ENCODE measurements around the gene PEPD. TPM values are rescaled to one million over a fixed set of nuclear protein-coding genes. Genes with fewer than 3 reads are reported as not detected.

PEPD gene
- polyA plus RNA-seq, 1 donor from 2014 or later, result 91.1 TPM

DNA sequence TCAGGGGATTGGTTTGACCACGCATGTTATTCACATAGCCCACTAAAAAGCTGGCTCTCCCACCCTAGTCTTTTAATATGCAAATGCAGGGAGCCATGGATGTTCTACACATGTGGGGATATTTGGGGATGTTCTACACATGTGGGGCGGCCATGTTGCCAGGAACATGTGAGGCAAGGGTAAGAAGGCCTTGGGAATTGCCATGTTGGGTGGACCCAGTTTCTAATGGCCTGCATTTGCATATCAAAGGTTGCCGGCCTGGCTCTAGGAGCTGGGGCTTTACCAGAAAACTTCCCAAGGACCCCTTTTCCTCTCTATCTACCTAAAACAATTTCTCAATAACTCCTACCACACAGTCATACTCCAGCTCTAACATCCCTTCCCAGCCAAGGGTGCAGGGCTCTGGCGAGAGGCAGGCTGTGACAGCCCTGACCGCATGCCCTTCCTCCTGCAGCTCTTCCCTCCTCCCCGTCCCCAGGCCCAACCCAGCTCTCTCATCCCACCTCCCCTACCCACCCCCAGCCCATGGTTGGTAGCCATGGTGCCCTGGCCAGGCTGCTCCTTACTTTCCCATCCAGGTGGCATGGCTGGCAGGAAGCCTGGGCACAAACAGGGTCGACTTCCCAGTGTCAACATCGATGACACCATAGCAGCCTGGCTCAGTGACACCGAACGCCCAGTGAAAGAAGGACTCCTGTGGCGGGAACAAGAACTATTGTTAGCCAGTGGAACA, 11.0 kb downstream of the PEPD start:
- peaks cover 0 to 7% (median 0%) of the 10 kb centered on the region in 3 donors for H3K4me1 Mint-ChIP-seq
- peaks cover 4% of the 10 kb centered on the region for H3K36me3 Mint-ChIP-seq
- H3K27ac Mint-ChIP-seq, result no peak overlapping the region
- H3K27me3 Mint-ChIP-seq, result no peaks in the 10 kb centered on the region
- no peaks in the 10 kb centered on the region for H3K9me3 Mint-ChIP-seq
- no peak overlapping the region for H3K4me3 Mint-ChIP-seq

DNA sequence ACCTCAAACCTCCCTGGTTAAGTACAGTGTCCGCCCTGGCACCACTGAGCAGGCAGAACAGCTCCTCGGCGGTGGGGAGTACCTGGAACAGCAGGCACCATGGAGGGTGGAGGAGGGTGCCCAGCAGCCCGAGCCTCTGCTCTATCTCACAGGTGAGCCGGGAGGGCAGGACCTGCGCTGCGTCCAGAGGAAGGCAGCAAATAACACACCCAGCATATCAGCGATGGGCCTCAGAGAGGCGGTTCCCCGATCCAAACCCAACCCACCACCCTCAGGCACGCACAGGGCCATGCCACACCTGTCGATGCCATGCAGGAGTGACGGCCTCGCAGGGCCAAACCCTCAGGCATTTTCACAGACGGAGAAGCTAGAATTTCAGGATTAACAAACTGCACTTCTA, 11.8 kb downstream of the PEPD start:
- Mint-ChIP-seq H3K27me3 (no peaks in the 10 kb centered on the region), H3K4me3 (no peak overlapping the region), H3K4me1 (peaks cover 0 to 4% (median 0%) of the 10 kb centered on the region in 3 donors), H3K27ac (no peak overlapping the region), H3K9me3 (no peaks in the 10 kb centered on the region), H3K36me3 (peaks cover 4% of the 10 kb centered on the region)

DNA sequence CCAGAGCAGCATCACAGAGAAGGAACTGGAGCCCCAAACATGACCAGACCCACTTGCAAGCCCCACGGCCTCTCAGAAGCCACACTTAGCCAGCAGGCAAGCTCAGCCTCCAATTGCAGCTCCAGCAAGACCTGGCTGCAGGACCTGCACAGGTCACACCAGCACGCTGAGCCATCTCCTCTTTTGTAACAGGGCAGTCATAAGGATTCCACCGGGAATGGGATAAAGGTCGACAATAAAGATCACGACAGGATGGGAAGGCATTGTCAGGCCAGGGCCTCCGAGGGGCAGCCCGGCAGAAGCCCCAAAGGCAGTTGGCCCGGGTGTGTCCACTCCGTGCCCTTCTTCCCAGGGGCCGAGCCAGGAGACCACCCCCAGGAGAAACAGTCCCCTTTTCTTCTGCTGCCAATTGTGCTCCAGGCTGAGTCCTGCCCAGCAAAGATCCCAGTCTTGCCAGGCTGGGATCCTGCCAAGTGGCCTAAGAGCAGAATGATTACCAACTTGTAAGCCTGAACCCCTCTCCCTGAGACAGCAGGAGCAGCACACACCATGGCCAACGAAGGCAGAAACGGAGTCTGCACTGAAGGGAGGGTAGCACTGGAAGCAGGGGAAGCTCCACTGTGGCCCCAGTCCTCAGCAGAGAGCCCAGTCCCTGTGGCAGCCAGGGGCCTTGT, 12.5 kb downstream of the PEPD start:
- H3K9me3 Mint-ChIP-seq, result no peaks in the 10 kb centered on the region
- peaks cover 4% of the 10 kb centered on the region for H3K36me3 Mint-ChIP-seq
- peaks cover 0 to 3% (median 0%) of the 10 kb centered on the region in 3 donors for H3K4me1 Mint-ChIP-seq
- H3K27ac Mint-ChIP-seq, result no peak overlapping the region
- no peaks in the 10 kb centered on the region for H3K27me3 Mint-ChIP-seq
- no peak overlapping the region for H3K4me3 Mint-ChIP-seq

GRCh38 chr19:33508431-33508830, 13.2 kb downstream of the PEPD start:
- Mint-ChIP-seq H3K9me3 (no peaks in the 10 kb centered on the region), H3K27me3 (no peaks in the 10 kb centered on the region), H3K4me1 (peaks cover 0 to 3% (median 0%) of the 10 kb centered on the region in 3 donors), H3K4me3 (no peak overlapping the region), H3K27ac (no peak overlapping the region), H3K36me3 (peaks cover 4% of the 10 kb centered on the region)

DNA sequence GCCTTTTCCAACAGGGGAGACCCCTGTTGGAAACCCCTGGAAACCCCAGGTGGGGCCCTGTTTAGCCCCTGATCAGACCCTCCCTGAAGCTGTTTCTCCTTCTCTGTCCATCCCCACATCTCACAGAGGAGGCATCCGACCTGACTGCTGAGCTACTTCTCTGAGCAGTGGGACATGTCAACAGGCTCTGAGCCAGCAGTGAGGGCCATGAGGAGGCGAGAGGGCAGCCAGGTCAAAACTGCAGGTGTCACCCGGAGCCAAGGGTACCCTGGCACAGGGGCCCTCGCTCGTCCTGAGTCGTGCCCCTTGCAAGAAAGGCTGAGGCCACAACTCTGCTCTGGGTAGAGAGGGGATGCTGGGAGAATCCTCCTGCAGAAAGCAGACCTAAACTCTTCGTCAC, 13.6 kb downstream of the PEPD start:
- Mint-ChIP-seq H3K36me3 (peaks cover 4% of the 10 kb centered on the region), H3K27ac (no peak overlapping the region)

GRCh38 chr19:33507021-33507956, 14.3 kb downstream of the PEPD start:
- Mint-ChIP-seq H3K36me3 (peaks cover 4% of the 10 kb centered on the region), H3K4me3 (no peak overlapping the region), H3K27ac (no peak overlapping the region), H3K4me1 (peaks cover 0 to 3% (median 0%) of the 10 kb centered on the region in 3 donors), H3K9me3 (no peaks in the 10 kb centered on the region), H3K27me3 (no peaks in the 10 kb centered on the region)

More for the DNA sequence above, 13.6 kb downstream of the PEPD start:
- peaks cover 0 to 3% (median 0%) of the 10 kb centered on the region in 3 donors for H3K4me1 Mint-ChIP-seq
- no peaks in the 10 kb centered on the region for H3K27me3 Mint-ChIP-seq
- H3K4me3 Mint-ChIP-seq, result no peak overlapping the region
- H3K9me3 Mint-ChIP-seq, result no peaks in the 10 kb centered on the region

GRCh38 chr19:33506498-33506897, 15.1 kb downstream of the PEPD start:
- H3K4me1 Mint-ChIP-seq, result peaks cover 0 to 3% (median 0%) of the 10 kb centered on the region in 3 donors
- no peak overlapping the region for H3K4me3 Mint-ChIP-seq
- H3K27me3 Mint-ChIP-seq, result no peaks in the 10 kb centered on the region
- no peak overlapping the region for H3K27ac Mint-ChIP-seq
- peaks cover 4% of the 10 kb centered on the region for H3K36me3 Mint-ChIP-seq
- H3K9me3 Mint-ChIP-seq, result no peaks in the 10 kb centered on the region

DNA sequence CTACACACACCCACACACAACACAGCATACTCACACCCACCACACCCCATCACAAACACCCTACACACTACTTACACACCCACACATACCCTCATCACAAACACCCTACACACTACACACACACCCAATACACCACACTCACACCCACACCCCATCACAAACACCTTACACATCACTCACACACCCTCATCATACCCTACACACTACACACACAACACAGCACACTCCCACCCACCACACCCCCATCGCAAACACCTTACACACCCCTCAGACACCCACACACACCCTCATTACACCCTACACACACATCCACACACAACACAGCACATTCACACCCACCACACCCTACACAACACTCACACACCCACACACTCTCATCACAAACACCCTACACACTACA, 15.8 kb downstream of the PEPD start:
- H3K4me3 Mint-ChIP-seq, result no peak overlapping the region
- peaks cover 0 to 3% (median 0%) of the 10 kb centered on the region in 3 donors for H3K4me1 Mint-ChIP-seq
- H3K27me3 Mint-ChIP-seq, result no peaks in the 10 kb centered on the region
- H3K27ac Mint-ChIP-seq, result no peak overlapping the region
- peaks cover 4% of the 10 kb centered on the region for H3K36me3 Mint-ChIP-seq
- H3K9me3 Mint-ChIP-seq, result no peaks in the 10 kb centered on the region

- Mint-ChIP-seq H3K4me1 (peaks cover 0 to 3% (median 0%) of the 10 kb centered on the region in 3 donors), H3K9me3 (no peaks in the 10 kb centered on the region)
These were observed 16.4 kb downstream of the PEPD start for GRCh38 chr19:33505148-33505547.

GRCh38 chr19:33504058-33504444, 17.5 kb downstream of the PEPD start:
- Mint-ChIP-seq H3K27ac (no peak overlapping the region), H3K4me3 (no peak overlapping the region), H3K9me3 (no peaks in the 10 kb centered on the region), H3K4me1 (peaks cover 0 to 1% (median 0%) of the 10 kb centered on the region in 3 donors), H3K36me3 (peaks cover 4% of the 10 kb centered on the region), H3K27me3 (no peaks in the 10 kb centered on the region)

More at GRCh38 chr19:33505148-33505547, 16.4 kb downstream of the PEPD start:
- Mint-ChIP-seq H3K4me3 (no peak overlapping the region), H3K36me3 (peaks cover 4% of the 10 kb centered on the region), H3K27ac (no peak overlapping the region), H3K27me3 (no peaks in the 10 kb centered on the region)

- H3K4me3 Mint-ChIP-seq, result no peak overlapping the region
- no peak overlapping the region for H3K27ac Mint-ChIP-seq
- H3K27me3 Mint-ChIP-seq, result no peaks in the 10 kb centered on the region
- no peaks in the 10 kb centered on the region for H3K36me3 Mint-ChIP-seq
- no peaks in the 10 kb centered on the region for H3K9me3 Mint-ChIP-seq
- H3K4me1 Mint-ChIP-seq, result peaks cover 0 to 1% (median 0%) of the 10 kb centered on the region in 3 donors
These were observed 18.0 kb downstream of the PEPD start for GRCh38 chr19:33503433-33504057.

- Mint-ChIP-seq H3K9me3 (no peaks in the 10 kb centered on the region), H3K4me1 (peaks cover 0 to 1% (median 0%) of the 10 kb centered on the region in 3 donors), H3K27ac (no peak overlapping the region), H3K4me3 (no peak overlapping the region), H3K36me3 (peaks cover 3% of the 10 kb centered on the region), H3K27me3 (no peaks in the 10 kb centered on the region)
These were observed 18.6 kb downstream of the PEPD start for GRCh38 chr19:33503030-33503429.

DNA sequence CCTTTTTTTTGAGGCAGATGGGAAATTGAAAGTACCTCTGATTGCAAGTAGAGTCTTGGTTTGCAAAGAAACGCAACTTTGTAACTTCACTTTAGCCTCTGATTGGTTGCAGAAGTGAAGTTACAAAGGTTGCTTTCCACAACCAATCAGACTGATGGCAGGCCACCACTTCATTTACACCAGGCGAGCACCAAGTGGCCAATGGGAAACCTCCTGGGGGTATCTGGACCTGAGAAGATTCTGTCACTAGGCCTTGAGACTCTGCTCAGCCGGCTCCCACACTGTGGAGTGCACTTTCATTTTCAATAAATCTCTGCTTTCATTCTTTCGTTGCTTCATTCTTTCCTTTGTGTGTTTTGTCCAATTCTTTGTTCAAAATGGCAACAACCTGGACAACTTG, 19.1 kb downstream of the PEPD start:
- Mint-ChIP-seq H3K27me3 (no peaks in the 10 kb centered on the region), H3K36me3 (peaks cover 4% of the 10 kb centered on the region), H3K27ac (no peak overlapping the region), H3K4me1 (peaks cover 0 to 1% (median 0%) of the 10 kb centered on the region in 3 donors), H3K4me3 (no peak overlapping the region), H3K9me3 (no peaks in the 10 kb centered on the region)

- Mint-ChIP-seq H3K27ac (no peak overlapping the region), H3K36me3 (peaks cover 4% of the 10 kb centered on the region), H3K27me3 (no peaks in the 10 kb centered on the region), H3K4me3 (no peak overlapping the region), H3K4me1 (peaks cover 0 to 1% (median 0%) of the 10 kb centered on the region in 3 donors), H3K9me3 (no peaks in the 10 kb centered on the region)
These were observed 19.8 kb downstream of the PEPD start for GRCh38 chr19:33501693-33502356.

Data from IgD-negative memory B cell (primary cell).